GM21515 (cell line): ENCODE measurements around the gene VCP.

Experiments used
- ATAC-seq: cut with Tn5 transposase; IDR thresholded peaks from one replicate; pipeline ENCODE4 v1.9.1; 2021; ENCODE audit not compliant: unreplicated experiment

Gene VCP

GRCh38 chr9:35103660-35104191, 31.3 kb upstream of the VCP start:
- ATAC-seq, result no peak

DNA sequence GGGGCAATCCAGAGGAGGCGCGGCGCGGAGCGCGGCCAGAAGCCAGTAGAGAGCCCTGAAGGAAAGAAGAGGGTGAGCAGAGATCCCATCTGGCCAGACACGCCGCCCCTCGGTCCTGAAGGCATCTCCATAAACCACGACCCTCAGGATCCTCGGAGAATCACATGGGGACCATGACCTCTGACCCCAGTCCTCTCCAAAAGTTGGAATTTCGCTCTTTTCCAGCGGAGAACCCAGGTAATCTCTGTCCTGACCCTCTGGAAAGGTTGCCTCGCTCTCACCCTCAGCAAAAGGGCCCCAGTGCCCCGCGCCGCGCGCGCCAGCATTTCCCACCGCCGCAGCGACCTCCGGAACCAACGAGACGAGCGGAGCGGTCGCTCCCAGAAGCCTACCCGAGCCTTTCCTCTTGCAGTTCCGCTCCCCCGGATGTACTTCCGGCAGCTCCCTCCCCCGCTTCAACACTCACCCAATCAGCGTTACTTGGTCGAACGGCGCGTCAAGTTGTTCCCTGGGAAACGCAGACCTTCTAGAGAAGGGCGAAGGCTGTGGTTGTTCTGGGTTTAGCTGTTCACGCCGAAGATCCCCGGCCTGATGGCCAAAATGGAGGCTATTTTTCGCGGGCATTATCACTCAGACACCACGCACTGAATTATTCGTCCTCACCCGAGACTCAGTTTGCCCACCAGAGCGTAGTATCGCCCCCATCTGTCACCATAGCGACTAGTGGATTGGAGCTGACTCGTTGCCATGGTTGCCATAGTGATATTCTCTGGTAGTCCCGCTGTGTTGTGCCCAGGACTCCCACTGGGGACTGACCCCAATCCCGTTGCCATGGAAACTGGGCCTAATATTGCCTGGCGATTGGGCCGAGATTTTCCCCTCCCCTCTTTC, 30.6 kb upstream of the VCP start, which contains the start of gene STOML2:
STOML2 (minus strand) TSS at position 363 of the 891 bp plus-strand sequence; CDS start at position 326, 37 bp downstream.
- peak; percentile 91 for ATAC-seq

GRCh38 chr9:35102465-35102768, 30.0 kb upstream of the VCP start:
- ATAC-seq, result peak; percentile 9

- ATAC-seq, result no peak
Measured at GRCh38 chr9:35097573-35097972, 25.1 kb upstream of the VCP start.

- peak; percentile 74 for ATAC-seq
Measured at GRCh38 chr9:35096035-35096849, 23.8 kb upstream of the VCP start, which contains the start of gene PIGO. PIGO (minus strand) TSS chr9:35096591; CDS start chr9:35095565, 1,026 bp downstream.

DNA sequence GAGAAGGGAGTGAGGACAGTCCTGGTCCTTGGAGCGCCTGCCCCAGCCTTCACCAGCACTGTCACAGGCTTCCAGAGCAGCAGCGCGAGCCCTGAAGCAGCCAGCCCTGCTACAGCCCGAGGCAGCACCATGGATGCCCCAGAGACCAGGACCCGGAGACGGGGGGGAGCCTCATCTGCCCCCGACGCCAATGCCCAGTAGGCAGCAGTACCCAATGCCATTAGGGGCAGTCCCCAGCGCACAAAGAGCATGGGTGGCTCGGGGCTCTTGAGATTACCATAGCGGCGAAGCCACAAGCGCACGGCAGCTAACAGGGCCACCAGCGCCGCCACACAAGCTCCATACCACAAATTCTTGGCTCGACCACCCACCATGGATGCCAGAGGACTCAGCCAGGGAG, 19.1 kb upstream of the VCP start:
- ATAC-seq, result no peak

GRCh38 chr9:35089434-35089833, 17.0 kb upstream of the VCP start:
- ATAC-seq, result no peak

GRCh38 chr9:35085078-35085477, 12.7 kb upstream of the VCP start:
- no peak for ATAC-seq

GRCh38 chr9:35079426-35080341, 7.3 kb upstream of the VCP start, which contains the start of gene FANCG:
FANCG (minus strand) TSS chr9:35079942; CDS start chr9:35079524, 418 bp downstream.
- peak; percentile 83 for ATAC-seq

DNA sequence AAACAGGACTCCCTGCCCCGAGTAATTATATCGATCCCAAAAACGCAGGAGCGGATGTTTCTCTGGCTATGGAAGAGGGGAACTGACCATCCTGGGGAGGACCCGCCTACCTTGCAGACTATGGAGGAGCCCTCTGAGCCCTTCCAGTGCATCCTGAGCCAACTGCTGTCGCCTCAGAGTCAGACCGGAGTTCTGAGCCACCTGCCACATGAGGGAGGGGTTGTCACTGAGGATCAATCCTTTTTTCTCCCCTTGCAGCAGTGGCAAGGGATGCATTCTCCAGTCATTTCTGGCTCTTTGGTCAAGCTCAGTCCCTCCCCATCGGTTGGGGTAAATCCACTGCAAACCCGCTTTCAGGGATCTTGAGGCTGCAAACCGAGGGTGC, 6.6 kb upstream of the VCP start:
- no peak for ATAC-seq

DNA sequence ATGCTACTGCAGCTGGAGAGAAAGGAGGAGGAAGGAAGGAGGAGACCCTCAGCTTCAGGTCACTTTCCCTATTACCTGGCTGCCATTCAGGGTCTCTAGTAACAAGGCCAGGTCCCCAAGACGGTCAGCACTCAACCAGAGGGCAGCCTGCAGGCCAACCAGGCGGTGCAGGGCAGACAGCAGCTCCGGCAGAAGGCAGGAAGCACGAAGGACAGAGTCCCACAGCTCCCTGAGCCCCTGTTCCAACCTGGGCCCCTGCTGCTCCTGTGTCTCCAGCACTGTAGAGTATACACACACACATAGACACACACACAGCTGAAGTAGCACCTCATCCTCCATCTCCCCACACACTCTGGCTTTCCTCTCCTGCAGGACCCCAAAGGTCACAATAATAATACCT, 5.6 kb upstream of the VCP start:
- no peak for ATAC-seq

DNA sequence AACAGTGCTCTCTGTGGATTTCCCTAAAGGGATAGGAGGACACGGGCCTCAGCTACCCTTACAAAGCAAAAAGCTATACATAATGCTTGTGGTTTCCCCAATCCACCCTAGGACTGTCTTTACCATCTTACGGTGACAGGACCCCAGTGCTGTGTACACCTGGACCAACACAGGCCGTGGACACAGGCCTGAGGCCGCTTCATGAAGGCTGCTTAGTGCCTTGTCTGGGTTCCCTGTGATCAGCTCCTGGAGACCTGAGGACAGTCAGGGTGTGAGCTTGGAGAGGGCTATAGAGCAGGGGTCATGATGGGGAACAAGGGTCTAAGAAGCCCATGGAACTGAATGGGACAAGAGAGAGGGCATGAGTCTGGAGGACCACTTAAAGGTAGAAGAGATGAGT, 4.4 kb upstream of the VCP start:
- ATAC-seq, result no peak

DNA sequence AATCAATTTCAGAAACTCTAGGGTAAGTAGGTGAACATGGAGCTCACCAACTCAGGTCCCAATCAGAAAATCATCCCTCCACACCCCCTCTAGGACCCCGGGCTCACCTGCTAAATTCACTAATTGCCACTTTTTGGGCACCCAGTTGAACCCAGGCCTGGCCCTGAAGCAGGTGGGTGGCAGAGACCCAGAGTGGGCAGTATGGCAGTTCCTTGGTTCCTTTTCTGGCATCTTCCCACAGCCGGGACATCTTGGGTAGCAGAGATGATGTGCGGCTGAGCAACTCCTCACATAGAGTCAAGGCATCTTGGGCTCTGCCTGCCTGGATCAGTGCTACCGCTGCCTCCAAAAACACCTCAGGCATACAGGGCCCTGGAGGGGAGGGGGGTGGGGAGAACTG, 2.9 kb upstream of the VCP start:
- ATAC-seq, result no peak

GRCh38 chr9:35074791-35075190, 2.4 kb upstream of the VCP start:
- no peak for ATAC-seq

DNA sequence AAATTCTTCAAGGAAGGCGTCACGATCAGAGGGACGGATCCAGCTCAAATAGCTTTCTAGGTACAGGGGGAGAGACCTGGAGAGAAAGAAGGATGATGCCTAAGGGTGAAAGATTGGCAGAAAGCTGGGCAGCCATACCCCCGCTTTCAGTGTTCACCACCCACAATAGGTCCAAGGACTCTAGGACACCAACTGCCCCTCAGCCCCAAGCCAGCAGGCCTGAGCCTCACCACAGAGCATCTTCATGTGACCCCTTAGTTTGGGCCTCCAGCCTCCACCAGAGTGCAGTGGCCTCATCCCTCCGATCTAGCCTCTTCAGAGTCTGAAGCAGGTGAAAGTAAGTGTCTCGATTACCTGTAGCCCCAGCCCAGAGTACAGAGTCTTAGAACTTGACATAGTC, 1.7 kb upstream of the VCP start:
- no peak for ATAC-seq

GRCh38 chr9:35073279-35073612, 821 bp upstream of the VCP start:
- no peak for ATAC-seq

DNA sequence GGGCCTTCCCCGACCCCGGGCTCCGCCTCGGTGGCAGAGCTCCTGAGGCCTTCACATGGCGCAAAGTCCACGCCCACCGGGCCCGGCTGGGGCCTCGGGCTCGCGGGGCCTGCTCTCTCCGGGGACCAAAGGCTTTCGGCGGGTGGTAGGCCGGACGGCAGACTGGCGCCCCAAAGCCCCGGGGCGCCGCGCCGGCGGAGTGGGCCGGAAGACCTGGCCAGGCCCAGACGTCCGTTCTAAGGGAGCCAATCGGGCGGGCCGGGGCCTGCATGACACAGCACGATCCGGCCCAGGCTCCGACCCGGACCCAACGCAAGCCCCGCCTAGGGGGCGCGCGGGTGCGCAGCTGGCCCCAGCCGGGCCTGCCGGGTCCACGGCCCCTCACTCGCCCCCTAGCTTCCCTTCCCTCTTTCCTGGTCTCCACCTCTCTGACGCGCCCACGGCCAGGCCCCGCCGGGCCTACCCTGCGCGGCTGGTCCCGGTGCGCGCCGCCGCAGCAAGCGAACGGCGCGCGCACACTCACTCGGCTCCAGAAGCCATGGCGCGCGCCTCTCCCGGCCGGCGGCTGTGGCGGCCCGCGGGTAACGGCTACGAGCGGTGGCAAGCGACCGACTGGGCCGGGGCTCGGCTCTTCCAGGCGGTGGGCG, 488 bp downstream of the VCP start:
- peak; percentile 54 for ATAC-seq

GRCh38 chr9:35070823-35071813, 1.3 kb downstream of the VCP start:
- ATAC-seq, result no peak

- ATAC-seq, result no peak
Measured at GRCh38 chr9:35069020-35069419, 3.4 kb downstream of the VCP start.
